ENCODE results near the gene CEP85. TPM values are rescaled to one million over a fixed set of nuclear protein-coding genes. Genes with fewer than 3 reads are reported as not detected.

The CEP85 gene
- total and polyA plus RNA-seq, 10 of the 15 experiments (the other 5 are each of a cell fraction or from before 2014, with no cell fraction given): 8.4 to 26.8 (median 21.5) TPM

- TF ChIP-seq SMC3 (IDR thresholded peaks at IDR 0.05; ENCODE audit: borderline replicate concordance, low read length) (peak; percentile 96), SMAD5 (IDR thresholded peaks at IDR 0.05; ENCODE audit: low read depth) (no peak), MEF2A (IDR thresholded peaks at IDR 0.05; ENCODE audit: insufficient read depth, low read depth, low read length) (no peak), ZSCAN29 (IDR thresholded peaks at IDR 0.05) (no peak), JUNB (IDR thresholded peaks at IDR 0.05) (no peak), TARDBP (IDR thresholded peaks at IDR 0.05; ENCODE audit: borderline replicate concordance) (no peak), ESRRA (IDR thresholded peaks at IDR 0.05; ENCODE audit: low read length) (no peak), GATAD2B (conservative IDR thresholded peaks at IDR 0.05; ENCODE audit: low read depth) (0 out of 2 replicates have a peak, but pooled peaks have one; percentile 31), PBX3 (IDR thresholded peaks at IDR 0.05; ENCODE audit: insufficient replicate concordance, low read depth, low read length) (no peak), LARP7 (IDR thresholded peaks at IDR 0.05) (0 out of 2 replicates have a peak, but pooled peaks have one; percentile 38), PAX5 (IDR thresholded peaks at IDR 0.05; ENCODE audit: borderline replicate concordance, low read depth, low read length) (no peak), RAD21 (IDR thresholded peaks at IDR 0.05; ENCODE audit: insufficient read depth, low read depth, low read length) (peak; percentile 99), ETV6 (conservative IDR thresholded peaks at IDR 0.05 in 1 of 2, IDR thresholded peaks at IDR 0.05 in 1 of 2; ENCODE audit: borderline replicate concordance in 1 of 2, low read depth in 1 of 2) (no peak), IRF5 (IDR thresholded peaks at IDR 0.05; ENCODE audit: borderline replicate concordance) (no peak), RUNX3 (IDR thresholded peaks at IDR 0.05; ENCODE audit: low read length) (no peak), SRF (IDR thresholded peaks at IDR 0.05; ENCODE audit: low read depth in 2 of 2, low read length in 2 of 2) (no peak)
- TF ChIP-seq, protein P1, sequence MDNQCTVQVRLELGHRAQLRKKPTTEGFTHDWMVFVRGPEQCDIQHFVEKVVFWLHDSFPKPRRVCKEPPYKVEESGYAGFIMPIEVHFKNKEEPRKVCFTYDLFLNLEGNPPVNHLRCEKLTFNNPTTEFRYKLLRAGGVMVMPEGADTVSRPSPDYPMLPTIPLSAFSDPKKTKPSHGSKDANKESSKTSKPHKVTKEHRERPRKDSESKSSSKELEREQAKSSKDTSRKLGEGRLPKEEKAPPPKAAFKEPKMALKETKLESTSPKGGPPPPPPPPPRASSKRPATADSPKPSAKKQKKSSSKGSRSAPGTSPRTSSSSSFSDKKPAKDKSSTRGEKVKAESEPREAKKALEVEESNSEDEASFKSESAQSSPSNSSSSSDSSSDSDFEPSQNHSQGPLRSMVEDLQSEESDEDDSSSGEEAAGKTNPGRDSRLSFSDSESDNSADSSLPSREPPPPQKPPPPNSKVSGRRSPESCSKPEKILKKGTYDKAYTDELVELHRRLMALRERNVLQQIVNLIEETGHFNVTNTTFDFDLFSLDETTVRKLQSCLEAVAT (IDR thresholded peaks at IDR 0.05): 0 out of 2 replicates have a peak, but pooled peaks have one; percentile 27
Observed at GRCh38 chr1:26321315-26322041, 87.5 kb downstream of the CEP85 start (continued).
